ENCODE measurements around the gene LYZL2.
"Not testable (repeated sequence)": the region's sequence is repeated elsewhere in the genome, so short reads cannot be mapped to it uniquely, and the experiment has no call there.

DNA sequence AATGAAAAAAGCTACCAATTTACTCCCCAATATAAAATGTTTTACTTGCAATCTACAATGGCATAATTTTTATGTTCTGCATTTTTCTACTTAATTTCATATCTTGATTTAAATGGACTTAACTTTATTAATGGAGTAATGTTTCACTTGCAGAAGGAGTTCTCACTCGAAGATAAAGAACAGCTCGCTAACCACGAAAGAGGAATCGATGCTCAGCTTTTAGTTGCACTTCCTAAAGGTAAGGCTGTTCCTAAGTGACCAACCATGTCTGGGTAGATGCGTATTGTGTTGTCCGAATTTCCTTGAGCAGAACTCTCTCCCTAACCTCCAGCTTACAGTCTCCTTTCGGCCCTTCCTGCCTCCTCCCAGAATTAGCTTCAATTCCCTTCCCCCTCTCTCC, 33.9 kb upstream of the LYZL2 start:
- TF ChIP-seq CTCF (conservative IDR thresholded peaks at IDR 0.05 in 1 of 2, IDR thresholded peaks at IDR 0.05 in 1 of 2; ENCODE audit: extremely low read depth in 1 of 2, insufficient read depth in 1 of 2, low read depth in 1 of 2, low read length in 2 of 2); EZH2 (IDR thresholded peaks at IDR 0.05; ENCODE audit: borderline replicate concordance, low read length): not testable (repeated sequence)
